D721Med (cell line): ENCODE measurements around the gene BCAR3.

Source experiments
- DNase-seq: peaks from one replicate; pipeline ENCODE4 v3.0.0; 2011; ENCODE audit warnings: low spot score; ENCODE audit not compliant: insufficient read length
- FAIRE-seq: peaks from 2 replicates; lab custom pipeline; 2011; peaks lifted over from hg19 to GRCh38; lab: Jason Lieb, UNC
- TF ChIP-seq, protein P1 (sequence below): IDR thresholded peaks from 2 replicates; pipeline ENCODE4 v1.5.1; 2012; ENCODE audit warnings: mild to moderate bottlenecking, control low read depth; ENCODE audit not compliant: insufficient read depth; ENCODE audit errors: missing control alignments

Gene BCAR3

DNA sequence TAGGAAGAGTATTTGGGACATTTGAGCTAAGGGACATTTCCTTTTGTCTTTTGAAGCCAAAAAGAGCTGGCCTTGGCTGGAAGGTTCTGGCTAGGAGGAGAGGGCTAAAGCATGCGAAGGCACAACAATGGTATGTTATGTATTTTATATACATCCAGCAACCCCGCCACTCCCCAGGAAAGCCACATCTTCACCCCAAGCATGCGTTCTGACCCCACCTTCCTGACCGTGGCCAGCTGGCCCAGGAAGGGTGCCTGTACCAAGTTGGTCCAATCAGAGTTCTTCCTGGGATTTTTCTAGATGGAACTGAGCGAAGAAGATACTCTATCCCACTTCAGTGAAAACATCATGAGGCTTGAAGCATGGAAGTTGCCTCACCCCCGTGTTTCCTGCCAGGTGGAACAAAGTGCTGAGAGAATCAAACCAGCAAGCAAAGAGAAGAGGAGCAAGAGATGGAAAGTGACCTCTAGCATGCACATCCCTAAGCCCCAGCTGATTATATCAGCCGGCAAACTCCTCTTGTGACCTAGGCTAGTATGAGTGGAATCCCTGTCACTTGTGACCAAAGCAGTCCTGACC lies 82.7 kb downstream of the BCAR3 start:
- TF ChIP-seq, protein P1, sequence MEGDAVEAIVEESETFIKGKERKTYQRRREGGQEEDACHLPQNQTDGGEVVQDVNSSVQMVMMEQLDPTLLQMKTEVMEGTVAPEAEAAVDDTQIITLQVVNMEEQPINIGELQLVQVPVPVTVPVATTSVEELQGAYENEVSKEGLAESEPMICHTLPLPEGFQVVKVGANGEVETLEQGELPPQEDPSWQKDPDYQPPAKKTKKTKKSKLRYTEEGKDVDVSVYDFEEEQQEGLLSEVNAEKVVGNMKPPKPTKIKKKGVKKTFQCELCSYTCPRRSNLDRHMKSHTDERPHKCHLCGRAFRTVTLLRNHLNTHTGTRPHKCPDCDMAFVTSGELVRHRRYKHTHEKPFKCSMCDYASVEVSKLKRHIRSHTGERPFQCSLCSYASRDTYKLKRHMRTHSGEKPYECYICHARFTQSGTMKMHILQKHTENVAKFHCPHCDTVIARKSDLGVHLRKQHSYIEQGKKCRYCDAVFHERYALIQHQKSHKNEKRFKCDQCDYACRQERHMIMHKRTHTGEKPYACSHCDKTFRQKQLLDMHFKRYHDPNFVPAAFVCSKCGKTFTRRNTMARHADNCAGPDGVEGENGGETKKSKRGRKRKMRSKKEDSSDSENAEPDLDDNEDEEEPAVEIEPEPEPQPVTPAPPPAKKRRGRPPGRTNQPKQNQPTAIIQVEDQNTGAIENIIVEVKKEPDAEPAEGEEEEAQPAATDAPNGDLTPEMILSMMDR = no peak
- no peak for FAIRE-seq
- no peak for DNase-seq

DNA sequence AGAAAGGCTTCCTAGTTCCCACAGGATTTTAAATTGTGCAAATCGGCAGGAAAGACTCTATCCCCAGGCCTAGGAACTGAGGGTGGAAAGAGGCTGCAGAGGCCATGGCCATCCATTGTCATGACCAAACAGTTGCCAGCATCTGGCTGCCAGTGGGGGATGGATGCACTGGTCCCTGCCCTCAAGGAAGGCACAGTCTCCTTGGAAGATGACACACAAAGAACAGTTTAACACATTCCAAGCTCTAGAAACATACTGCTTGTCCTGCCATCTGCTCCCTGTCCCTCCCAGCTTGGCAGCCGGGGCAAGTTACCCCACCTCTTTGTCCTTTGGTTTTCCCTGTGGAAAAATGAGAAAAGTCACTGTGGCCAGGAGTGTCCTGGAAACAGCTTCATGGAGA lies 83.2 kb downstream of the BCAR3 start:
- DNase-seq (no peak), FAIRE-seq (no peak)
- TF ChIP-seq, protein P1 = no peak

DNA sequence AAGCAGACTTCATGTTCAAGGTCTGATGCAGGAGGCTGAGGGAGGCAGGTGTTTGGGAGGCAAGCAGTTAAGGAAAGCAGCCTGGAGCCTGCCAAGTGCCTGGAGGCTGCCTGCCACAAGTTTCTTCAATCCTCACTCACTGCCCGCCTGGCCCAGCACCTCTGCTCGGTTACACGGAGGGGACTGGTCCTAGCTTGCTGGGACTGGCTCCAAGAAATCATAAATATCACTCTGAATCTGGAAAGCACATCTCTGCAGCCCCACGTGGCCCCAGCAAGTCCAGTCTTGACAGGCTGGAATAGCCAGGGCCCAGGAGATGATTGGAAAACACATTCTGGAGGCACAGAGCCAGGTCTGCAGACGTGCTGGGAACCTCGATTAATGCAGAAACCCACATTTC lies 83.9 kb downstream of the BCAR3 start:
- no peak for FAIRE-seq
- TF ChIP-seq, protein P1 = no peak
- no peak for DNase-seq

DNA sequence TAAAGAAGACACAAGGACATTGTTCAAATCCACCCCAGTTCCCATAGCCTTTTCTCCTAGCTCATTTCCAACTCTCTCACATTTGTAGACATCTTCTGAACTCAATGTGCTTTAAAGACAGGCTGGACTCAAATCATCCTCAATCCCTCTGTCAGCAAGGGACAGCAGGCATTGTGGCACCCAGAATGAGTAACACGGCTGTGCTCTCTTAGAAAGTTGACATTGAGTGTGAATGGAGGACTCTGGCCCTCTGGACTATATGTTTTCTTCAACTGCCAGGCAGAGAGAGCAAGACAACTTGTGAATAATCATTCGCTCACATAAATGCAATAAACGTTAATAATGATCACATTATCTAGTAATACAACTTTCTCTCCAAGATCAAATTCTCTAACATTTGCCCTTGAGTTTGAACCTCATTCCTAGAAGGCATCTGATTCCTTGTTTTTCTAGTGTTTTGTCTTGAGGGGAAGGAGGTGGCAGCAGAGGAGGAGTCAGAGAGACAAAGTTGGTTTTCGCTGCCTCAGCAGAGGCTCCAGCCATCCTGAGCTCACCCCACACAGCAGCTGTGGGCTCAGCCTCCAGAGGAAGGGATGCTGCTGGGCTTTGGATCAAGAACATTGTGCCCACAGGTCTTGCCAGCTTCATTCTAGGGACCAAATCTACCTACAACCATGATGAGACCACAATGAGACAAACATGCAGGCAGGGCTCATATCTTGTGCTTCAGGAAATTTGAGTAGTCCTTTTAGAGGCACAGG lies 85.1 kb downstream of the BCAR3 start:
- DNase-seq = no peak
- TF ChIP-seq, protein P1 = no peak
- FAIRE-seq = no peak

DNA sequence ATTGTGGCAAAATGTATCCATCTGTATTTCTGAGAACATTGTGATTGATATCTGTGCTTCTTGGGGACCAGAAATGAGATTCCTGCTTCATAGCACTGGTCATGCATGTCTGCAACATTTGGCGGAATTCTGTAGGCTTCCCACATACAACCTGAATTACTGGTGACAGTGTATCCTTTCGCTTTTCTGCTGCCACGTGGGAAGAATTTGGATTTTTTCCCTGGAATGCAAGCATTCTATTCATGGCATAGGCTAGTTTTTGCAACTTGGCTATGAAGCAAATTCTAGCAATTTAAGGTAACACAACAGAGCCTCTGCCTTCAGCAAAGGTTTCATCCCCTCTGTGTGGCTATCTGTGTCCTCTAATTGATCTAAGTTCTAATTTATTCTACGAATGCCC lies 85.9 kb downstream of the BCAR3 start:
- DNase-seq (no peak), FAIRE-seq (no peak)

DNA sequence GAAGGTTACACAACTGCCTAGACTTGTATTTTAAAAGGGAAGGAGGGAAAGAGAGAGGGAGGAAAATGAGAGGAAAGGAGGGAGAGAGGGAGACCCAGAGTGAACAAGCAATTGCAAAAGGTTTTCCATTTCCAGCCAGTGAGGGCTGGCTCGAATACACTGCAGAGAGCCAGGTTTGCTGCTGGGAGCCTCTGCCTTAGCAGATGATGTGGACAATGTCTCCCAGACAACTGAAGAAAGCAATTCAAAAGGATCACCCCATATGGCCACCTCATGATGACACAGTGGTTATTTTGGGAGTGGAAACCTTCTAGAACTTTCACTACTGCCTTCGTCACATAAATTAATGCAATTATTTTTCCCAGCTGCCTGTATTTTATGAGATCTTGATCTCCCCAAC lies 86.4 kb downstream of the BCAR3 start:
- DNase-seq (no peak), FAIRE-seq (no peak)
- TF ChIP-seq, protein P1 = no peak

More for the DNA sequence above, 85.9 kb downstream of the BCAR3 start:
- TF ChIP-seq, protein P1 = no peak

DNA sequence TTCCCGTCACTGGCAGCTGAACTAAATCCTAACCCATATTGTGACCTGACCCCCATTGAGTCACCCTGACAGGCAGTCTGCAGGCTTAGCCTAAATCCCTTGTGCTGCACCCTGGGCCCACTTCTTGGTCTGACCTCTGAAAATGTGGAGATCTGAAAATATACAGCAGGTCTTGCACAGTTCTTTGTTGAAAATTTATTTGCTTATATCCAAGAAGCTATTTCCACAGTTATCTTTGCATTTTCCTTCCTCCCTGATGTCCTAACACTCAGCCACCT lies 87.1 kb downstream of the BCAR3 start:
- no peak for FAIRE-seq
- TF ChIP-seq, protein P1 = no peak
- no peak for DNase-seq
